Gastroesophageal sphincter (tissue), 3 donors: ENCODE measurements around the gene DEDD.

Source experiments
- CTCF ChIP-seq, 4 experiments: fragments of 200-600 bp in 2 of 4; fragments of 450-650 bp in 2 of 4; sonication (generic) in 1 of 4; IDR thresholded peaks; one replicate each; pipeline ENCODE4 v1.5.1; 2017 to 2019; ENCODE audit warnings: antibody characterized with exemption in 4 of 4, mild to moderate bottlenecking in 2 of 4, moderate library complexity in 2 of 4
- EP300 ChIP-seq: sonication (generic); formaldehyde crosslinking; IDR thresholded peaks from one replicate; pipeline ENCODE4 v1.6.1; 2017; ENCODE audit warnings: antibody characterized with exemption, mild to moderate bottlenecking
- POLR2A ChIP-seq, 2 donors: fragments of 450-650 bp; IDR thresholded peaks; one replicate each; pipeline ENCODE4 v1.6.1; 2017; ENCODE audit warnings: antibody characterized with exemption in 2 of 2, mild to moderate bottlenecking in 2 of 2, moderate library complexity in 1 of 2
- POLR2AphosphoS5 ChIP-seq: sonication (generic); formaldehyde crosslinking; IDR thresholded peaks from one replicate; pipeline ENCODE4 v1.6.1; 2017; ENCODE audit warnings: antibody characterized with exemption

GRCh38 chr1:161168906-161169305, 36.4 kb upstream of the DEDD start:
- TF ChIP-seq CTCF (IDR thresholded peaks at IDR 0.05) (no peak), POLR2AphosphoS5 (no peak), POLR2A (IDR thresholded peaks at IDR 0.05) (no peak), EP300 (no peak)
